Tibial nerve (tissue), 4 donors: ENCODE results near the gene THEMIS.

Source experiments
- EP300 ChIP-seq, 2 donors: sonication (generic); formaldehyde crosslinking; IDR thresholded peaks; one replicate each; pipeline ENCODE4 v1.6.1; 2017; ENCODE audit warnings: antibody characterized with exemption in 2 of 2, mild to moderate bottlenecking in 1 of 2
- POLR2A ChIP-seq, 2 donors: fragments of 450-650 bp; IDR thresholded peaks; one replicate each; pipeline ENCODE4 v1.6.1; 2017; ENCODE audit warnings: antibody characterized with exemption in 2 of 2, mild to moderate bottlenecking in 2 of 2, moderate library complexity in 2 of 2
- TF ChIP-seq, protein P1 (sequence below), 5 experiments: fragments of 200-600 bp in 3 of 5; fragments of 450-650 bp in 2 of 5; sonication (generic) in 3 of 5; IDR thresholded peaks; one replicate each; pipeline ENCODE4 v1.5.1; 2016 to 2019; ENCODE audit warnings: antibody characterized with exemption in 5 of 5, mild to moderate bottlenecking in 3 of 5, moderate library complexity in 2 of 5

DNA sequence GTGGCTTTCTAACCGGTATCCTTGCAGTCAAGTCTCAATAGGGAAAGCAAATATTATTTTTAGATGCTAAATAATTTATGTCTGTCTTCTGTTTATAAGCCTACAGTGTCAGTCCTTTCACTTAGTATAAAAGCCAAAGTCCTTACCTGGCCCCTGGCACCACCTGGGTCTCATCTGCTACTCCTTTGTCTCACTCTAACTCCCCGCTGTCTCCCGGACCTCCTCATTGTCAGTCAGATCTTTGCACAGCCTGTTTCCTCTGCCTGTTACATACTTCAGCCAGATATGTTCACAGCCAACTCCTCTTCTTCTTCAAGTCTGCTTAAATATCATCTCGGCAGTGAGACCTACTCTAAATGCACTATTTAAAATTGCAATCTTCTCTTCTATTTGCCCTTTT is 84.2 kb downstream of the THEMIS start:
- no peak for TF ChIP-seq POLR2A (IDR thresholded peaks at IDR 0.05)
- no peak for TF ChIP-seq EP300 (IDR thresholded peaks at IDR 0.05)
- TF ChIP-seq, protein P1, sequence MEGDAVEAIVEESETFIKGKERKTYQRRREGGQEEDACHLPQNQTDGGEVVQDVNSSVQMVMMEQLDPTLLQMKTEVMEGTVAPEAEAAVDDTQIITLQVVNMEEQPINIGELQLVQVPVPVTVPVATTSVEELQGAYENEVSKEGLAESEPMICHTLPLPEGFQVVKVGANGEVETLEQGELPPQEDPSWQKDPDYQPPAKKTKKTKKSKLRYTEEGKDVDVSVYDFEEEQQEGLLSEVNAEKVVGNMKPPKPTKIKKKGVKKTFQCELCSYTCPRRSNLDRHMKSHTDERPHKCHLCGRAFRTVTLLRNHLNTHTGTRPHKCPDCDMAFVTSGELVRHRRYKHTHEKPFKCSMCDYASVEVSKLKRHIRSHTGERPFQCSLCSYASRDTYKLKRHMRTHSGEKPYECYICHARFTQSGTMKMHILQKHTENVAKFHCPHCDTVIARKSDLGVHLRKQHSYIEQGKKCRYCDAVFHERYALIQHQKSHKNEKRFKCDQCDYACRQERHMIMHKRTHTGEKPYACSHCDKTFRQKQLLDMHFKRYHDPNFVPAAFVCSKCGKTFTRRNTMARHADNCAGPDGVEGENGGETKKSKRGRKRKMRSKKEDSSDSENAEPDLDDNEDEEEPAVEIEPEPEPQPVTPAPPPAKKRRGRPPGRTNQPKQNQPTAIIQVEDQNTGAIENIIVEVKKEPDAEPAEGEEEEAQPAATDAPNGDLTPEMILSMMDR (IDR thresholded peaks at IDR 0.05): no peak
